ENCODE measurements around the gene FHIT.

FHIT gene

GRCh38 chr3:60772584-60772983 lies 478.7 kb downstream of the FHIT start:
- Histone ChIP-seq H3K27ac (ENCODE audit: low read depth, low read length) (no peak overlapping the region), H3K36me3 (ENCODE audit: control insufficient read depth, insufficient read depth, low read length) (no peaks in the 10 kb centered on the region), H3K27me3 (ENCODE audit: control insufficient read depth, insufficient read depth, low read length) (no peaks in the 10 kb centered on the region), H3K4me3 (ENCODE audit: low read length) (no peak overlapping the region), H3K4me1 (ENCODE audit: control insufficient read depth, insufficient read depth, low read length) (no peaks in the 10 kb centered on the region), H3K9ac (ENCODE audit: low read length) (no peak overlapping the region)

GRCh38 chr3:60771766-60772165 lies 479.5 kb downstream of the FHIT start:
- no peaks in the 10 kb centered on the region for H3K4me1 ChIP-seq (ENCODE audit: control insufficient read depth, insufficient read depth, low read length)
- H3K27ac ChIP-seq (ENCODE audit: low read depth, low read length): no peak overlapping the region
- H3K4me3 ChIP-seq (ENCODE audit: low read length): no peak overlapping the region
- H3K9ac ChIP-seq (ENCODE audit: low read length): no peak overlapping the region
- no peaks in the 10 kb centered on the region for H3K27me3 ChIP-seq (ENCODE audit: control insufficient read depth, insufficient read depth, low read length)
- no peaks in the 10 kb centered on the region for H3K36me3 ChIP-seq (ENCODE audit: control insufficient read depth, insufficient read depth, low read length)

GRCh38 chr3:60770532-60770931 lies 480.7 kb downstream of the FHIT start:
- H3K4me3 ChIP-seq (ENCODE audit: low read length): no peak overlapping the region
- H3K9ac ChIP-seq (ENCODE audit: low read length): no peak overlapping the region
- H3K36me3 ChIP-seq (ENCODE audit: control insufficient read depth, insufficient read depth, low read length): no peaks in the 10 kb centered on the region
- no peaks in the 10 kb centered on the region for H3K4me1 ChIP-seq (ENCODE audit: control insufficient read depth, insufficient read depth, low read length)
- H3K27ac ChIP-seq (ENCODE audit: low read depth, low read length): no peak overlapping the region
- H3K27me3 ChIP-seq (ENCODE audit: control insufficient read depth, insufficient read depth, low read length): no peaks in the 10 kb centered on the region

- Histone ChIP-seq H3K36me3 (ENCODE audit: control insufficient read depth, insufficient read depth, low read length) (no peaks in the 10 kb centered on the region), H3K4me3 (ENCODE audit: low read length) (no peak overlapping the region), H3K4me1 (ENCODE audit: control insufficient read depth, insufficient read depth, low read length) (no peaks in the 10 kb centered on the region), H3K27ac (ENCODE audit: low read depth, low read length) (no peak overlapping the region), H3K27me3 (ENCODE audit: control insufficient read depth, insufficient read depth, low read length) (no peaks in the 10 kb centered on the region), H3K9ac (ENCODE audit: low read length) (no peak overlapping the region)
These were observed 483.7 kb downstream of the FHIT start for GRCh38 chr3:60767536-60767935.

- no peak overlapping the region for H3K27ac ChIP-seq (ENCODE audit: low read depth, low read length)
- H3K27me3 ChIP-seq (ENCODE audit: control insufficient read depth, insufficient read depth, low read length): no peaks in the 10 kb centered on the region
- no peak overlapping the region for H3K9ac ChIP-seq (ENCODE audit: low read length)
- H3K36me3 ChIP-seq (ENCODE audit: control insufficient read depth, insufficient read depth, low read length): no peaks in the 10 kb centered on the region
- no peak overlapping the region for H3K4me3 ChIP-seq (ENCODE audit: low read length)
- no peaks in the 10 kb centered on the region for H3K4me1 ChIP-seq (ENCODE audit: control insufficient read depth, insufficient read depth, low read length)
These were observed 485.5 kb downstream of the FHIT start for GRCh38 chr3:60765776-60766175.

GRCh38 chr3:60764870-60765269 lies 486.4 kb downstream of the FHIT start:
- Histone ChIP-seq H3K4me1 (ENCODE audit: control insufficient read depth, insufficient read depth, low read length) (no peaks in the 10 kb centered on the region), H3K4me3 (ENCODE audit: low read length) (no peak overlapping the region), H3K9ac (ENCODE audit: low read length) (no peak overlapping the region), H3K27ac (ENCODE audit: low read depth, low read length) (no peak overlapping the region), H3K36me3 (ENCODE audit: control insufficient read depth, insufficient read depth, low read length) (no peaks in the 10 kb centered on the region), H3K27me3 (ENCODE audit: control insufficient read depth, insufficient read depth, low read length) (no peaks in the 10 kb centered on the region)

- Histone ChIP-seq H3K27me3 (ENCODE audit: control insufficient read depth, insufficient read depth, low read length) (no peaks in the 10 kb centered on the region), H3K9ac (ENCODE audit: low read length) (no peak overlapping the region), H3K4me1 (ENCODE audit: control insufficient read depth, insufficient read depth, low read length) (no peaks in the 10 kb centered on the region), H3K27ac (ENCODE audit: low read depth, low read length) (no peak overlapping the region), H3K36me3 (ENCODE audit: control insufficient read depth, insufficient read depth, low read length) (no peaks in the 10 kb centered on the region), H3K4me3 (ENCODE audit: low read length) (no peak overlapping the region)
These were observed 491.1 kb downstream of the FHIT start for GRCh38 chr3:60760145-60760544.

- Histone ChIP-seq H3K36me3 (ENCODE audit: control insufficient read depth, insufficient read depth, low read length) (no peaks in the 10 kb centered on the region), H3K4me1 (ENCODE audit: control insufficient read depth, insufficient read depth, low read length) (no peaks in the 10 kb centered on the region), H3K27me3 (ENCODE audit: control insufficient read depth, insufficient read depth, low read length) (no peaks in the 10 kb centered on the region), H3K9ac (ENCODE audit: low read length) (no peak overlapping the region), H3K27ac (ENCODE audit: low read depth, low read length) (no peak overlapping the region), H3K4me3 (ENCODE audit: low read length) (no peak overlapping the region)
These were observed 491.8 kb downstream of the FHIT start for GRCh38 chr3:60759439-60759838.

GRCh38 chr3:60758831-60759230 lies 492.4 kb downstream of the FHIT start:
- Histone ChIP-seq H3K4me1 (ENCODE audit: control insufficient read depth, insufficient read depth, low read length) (no peaks in the 10 kb centered on the region), H3K27ac (ENCODE audit: low read depth, low read length) (no peak overlapping the region), H3K4me3 (ENCODE audit: low read length) (no peak overlapping the region)

GRCh38 chr3:60758171-60758570 lies 493.1 kb downstream of the FHIT start:
- Histone ChIP-seq H3K9ac (ENCODE audit: low read length) (no peak overlapping the region), H3K4me3 (ENCODE audit: low read length) (no peak overlapping the region), H3K27me3 (ENCODE audit: control insufficient read depth, insufficient read depth, low read length) (no peaks in the 10 kb centered on the region), H3K4me1 (ENCODE audit: control insufficient read depth, insufficient read depth, low read length) (no peaks in the 10 kb centered on the region), H3K27ac (ENCODE audit: low read depth, low read length) (no peak overlapping the region), H3K36me3 (ENCODE audit: control insufficient read depth, insufficient read depth, low read length) (no peaks in the 10 kb centered on the region)

More at GRCh38 chr3:60758831-60759230, 492.4 kb downstream of the FHIT start:
- Histone ChIP-seq H3K27me3 (ENCODE audit: control insufficient read depth, insufficient read depth, low read length) (no peaks in the 10 kb centered on the region), H3K36me3 (ENCODE audit: control insufficient read depth, insufficient read depth, low read length) (no peaks in the 10 kb centered on the region), H3K9ac (ENCODE audit: low read length) (no peak overlapping the region)

GRCh38 chr3:60757724-60758123 lies 493.5 kb downstream of the FHIT start:
- Histone ChIP-seq H3K4me1 (ENCODE audit: control insufficient read depth, insufficient read depth, low read length) (no peaks in the 10 kb centered on the region), H3K27ac (ENCODE audit: low read depth, low read length) (no peak overlapping the region), H3K4me3 (ENCODE audit: low read length) (no peak overlapping the region), H3K27me3 (ENCODE audit: control insufficient read depth, insufficient read depth, low read length) (no peaks in the 10 kb centered on the region), H3K9ac (ENCODE audit: low read length) (no peak overlapping the region), H3K36me3 (ENCODE audit: control insufficient read depth, insufficient read depth, low read length) (no peaks in the 10 kb centered on the region)

GRCh38 chr3:60756241-60757030 lies 494.8 kb downstream of the FHIT start:
- Histone ChIP-seq H3K9ac (ENCODE audit: low read length) (no peak overlapping the region), H3K4me1 (ENCODE audit: control insufficient read depth, insufficient read depth, low read length) (no peaks in the 10 kb centered on the region), H3K36me3 (ENCODE audit: control insufficient read depth, insufficient read depth, low read length) (no peaks in the 10 kb centered on the region)

GRCh38 chr3:60755094-60755493 lies 496.2 kb downstream of the FHIT start:
- H3K27me3 ChIP-seq (ENCODE audit: control insufficient read depth, insufficient read depth, low read length): no peaks in the 10 kb centered on the region
- no peak overlapping the region for H3K4me3 ChIP-seq (ENCODE audit: low read length)
- no peaks in the 10 kb centered on the region for H3K36me3 ChIP-seq (ENCODE audit: control insufficient read depth, insufficient read depth, low read length)
- H3K4me1 ChIP-seq (ENCODE audit: control insufficient read depth, insufficient read depth, low read length): no peaks in the 10 kb centered on the region
- no peak overlapping the region for H3K27ac ChIP-seq (ENCODE audit: low read depth, low read length)
- H3K9ac ChIP-seq (ENCODE audit: low read length): no peak overlapping the region

More at GRCh38 chr3:60756241-60757030, 494.8 kb downstream of the FHIT start:
- Histone ChIP-seq H3K4me3 (ENCODE audit: low read length) (no peak overlapping the region), H3K27me3 (ENCODE audit: control insufficient read depth, insufficient read depth, low read length) (no peaks in the 10 kb centered on the region), H3K27ac (ENCODE audit: low read depth, low read length) (no peak overlapping the region)

Measured in rectal smooth muscle tissue (tissue), 1 donor.